ENCODE results near the gene LMOD2. TPM values are rescaled to one million over a fixed set of nuclear protein-coding genes. Genes with fewer than 3 reads are reported as not detected.
A peak's percentile ranks its signal among the peaks of the same experiment; 100 is the strongest.

Gene LMOD2
- total RNA-seq, 1 experiment from 2014 or later, result not detected

DNA sequence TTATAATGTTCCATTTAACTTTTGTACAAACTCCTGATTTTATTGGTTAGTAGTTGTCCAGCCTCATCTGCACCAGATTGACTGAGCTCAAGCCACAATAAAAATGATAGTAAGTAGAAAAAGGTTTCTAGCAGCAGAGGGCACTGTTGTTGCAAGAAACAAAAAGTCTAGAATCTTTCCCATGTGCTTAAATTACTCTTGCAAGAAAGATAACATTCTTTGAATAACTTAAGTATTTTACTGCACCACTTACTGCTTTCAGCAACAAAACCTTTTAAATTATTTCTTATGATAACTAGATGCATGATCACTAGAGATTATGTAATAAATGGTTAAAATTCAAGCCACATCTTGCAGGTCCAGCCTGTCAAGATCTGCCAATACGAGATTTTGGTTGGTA, 27.0 kb downstream of the LMOD2 start:
- H3K27ac ChIP-seq (ENCODE audit: low read length), result no peak overlapping the region
- TF ChIP-seq POLR2AphosphoS5 (IDR thresholded peaks at IDR 0.05; ENCODE audit: low read depth, low read length) (no peak), TCF7L2 (IDR thresholded peaks at IDR 0.05; ENCODE audit: low read depth, low read length) (no peak)
- TF ChIP-seq, protein P1, sequence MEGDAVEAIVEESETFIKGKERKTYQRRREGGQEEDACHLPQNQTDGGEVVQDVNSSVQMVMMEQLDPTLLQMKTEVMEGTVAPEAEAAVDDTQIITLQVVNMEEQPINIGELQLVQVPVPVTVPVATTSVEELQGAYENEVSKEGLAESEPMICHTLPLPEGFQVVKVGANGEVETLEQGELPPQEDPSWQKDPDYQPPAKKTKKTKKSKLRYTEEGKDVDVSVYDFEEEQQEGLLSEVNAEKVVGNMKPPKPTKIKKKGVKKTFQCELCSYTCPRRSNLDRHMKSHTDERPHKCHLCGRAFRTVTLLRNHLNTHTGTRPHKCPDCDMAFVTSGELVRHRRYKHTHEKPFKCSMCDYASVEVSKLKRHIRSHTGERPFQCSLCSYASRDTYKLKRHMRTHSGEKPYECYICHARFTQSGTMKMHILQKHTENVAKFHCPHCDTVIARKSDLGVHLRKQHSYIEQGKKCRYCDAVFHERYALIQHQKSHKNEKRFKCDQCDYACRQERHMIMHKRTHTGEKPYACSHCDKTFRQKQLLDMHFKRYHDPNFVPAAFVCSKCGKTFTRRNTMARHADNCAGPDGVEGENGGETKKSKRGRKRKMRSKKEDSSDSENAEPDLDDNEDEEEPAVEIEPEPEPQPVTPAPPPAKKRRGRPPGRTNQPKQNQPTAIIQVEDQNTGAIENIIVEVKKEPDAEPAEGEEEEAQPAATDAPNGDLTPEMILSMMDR (IDR thresholded peaks at IDR 0.05), result peak; percentile 63; the same call in 1 of the 2 replicates
- DNase-seq (ENCODE audit: low read depth, low spot score) (peak; percentile 35), ATAC-seq (peak; percentile 80)
- in situ Hi-C loops (cut with HindIII; ENCODE audit: low pct_unique_long_range_greater_than_20kb, low sequenced_read_pairs), result no loop called here
- no peaks in the 10 kb centered on the region for H3K4me1 ChIP-seq (ENCODE audit: control insufficient read depth, insufficient read depth, low read length)
- H3K27me3 ChIP-seq (ENCODE audit: control insufficient read depth, insufficient read depth, low read length), result no peaks in the 10 kb centered on the region
- no TSS peak for BruUV-seq (replicated peaks)
- ChIA-PET CTCF (interaction anchor here (0.6 to 1.4 kb wide), 4 partner anchors 19 to 190 kb away, joined by 3 to 8 read pairs (median 4); no protein-coding TSS in a partner anchor), POLR2A (no interaction called here)
- peaks cover 12% of the 10 kb centered on the region for H3K36me3 ChIP-seq (ENCODE audit: control insufficient read depth, insufficient read depth, low read length)
- H3K4me3 ChIP-seq (ENCODE audit: low read depth in 2 of 2, low read length in 2 of 2), result no peak overlapping the region
- intact Hi-C loops (cut with micrococcal nuclease; ENCODE audit: unreplicated experiment), result loop anchor here (2.0 kb wide), 1 partner anchor 182 kb away; no protein-coding TSS in a partner anchor
- no peaks in the 10 kb centered on the region for H3K9me3 ChIP-seq (ENCODE audit: control insufficient read depth, insufficient read depth, low read depth, low read length)

DNA sequence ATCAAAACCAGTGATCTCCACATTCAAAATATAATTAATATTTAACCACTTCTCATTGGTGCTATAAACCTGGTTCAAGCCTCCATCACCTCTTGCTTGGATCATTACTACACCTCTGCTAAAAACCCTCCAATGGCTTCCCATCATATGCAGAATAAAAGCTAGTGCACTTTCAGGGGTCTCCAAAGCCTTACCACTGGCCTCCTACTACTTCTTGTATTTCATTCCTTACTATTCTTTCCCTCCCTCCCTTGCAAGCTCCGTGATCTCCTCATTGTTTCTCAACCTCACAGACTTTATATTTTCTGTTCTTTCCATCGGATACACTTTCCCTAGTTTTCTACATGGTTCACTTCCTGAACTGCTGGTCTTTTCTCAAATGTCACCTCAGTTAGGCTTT, 31.5 kb downstream of the LMOD2 start:
- Histone ChIP-seq H3K27ac (ENCODE audit: low read length) (no peak overlapping the region), H3K4me1 (ENCODE audit: control insufficient read depth, insufficient read depth, low read length) (no peaks in the 10 kb centered on the region), H3K4me3 (ENCODE audit: low read depth in 2 of 2, low read length in 2 of 2) (no peak overlapping the region), H3K36me3 (ENCODE audit: control insufficient read depth, insufficient read depth, low read length) (peaks cover 23% of the 10 kb centered on the region), H3K27me3 (ENCODE audit: control insufficient read depth, insufficient read depth, low read length) (no peaks in the 10 kb centered on the region), H3K9me3 (ENCODE audit: control insufficient read depth, insufficient read depth, low read depth, low read length) (no peaks in the 10 kb centered on the region)
- DNase-seq (ENCODE audit: low read depth, low spot score), result no peak
- TF ChIP-seq POLR2AphosphoS5 (IDR thresholded peaks at IDR 0.05; ENCODE audit: low read depth, low read length) (no peak), SIN3A (IDR thresholded peaks at IDR 0.05; ENCODE audit: borderline replicate concordance, insufficient read depth, low read depth, low read length) (no peak), TCF7L2 (IDR thresholded peaks at IDR 0.05; ENCODE audit: low read depth, low read length) (no peak), REST (IDR thresholded peaks at IDR 0.05; ENCODE audit: insufficient read depth in 1 of 2, low read depth in 2 of 2, low read length in 1 of 2) (no peak)
- TF ChIP-seq, protein P1 (IDR thresholded peaks at IDR 0.05), result no peak
- POLR2A ChIA-PET, result no interaction called here
- in situ Hi-C loops (cut with HindIII; ENCODE audit: low pct_unique_long_range_greater_than_20kb, low sequenced_read_pairs), result no loop called here
- CTCF ChIA-PET, result no interaction called here
- ATAC-seq, result no peak
- BruUV-seq (replicated peaks), result no TSS peak
- intact Hi-C loops (cut with micrococcal nuclease; ENCODE audit: unreplicated experiment), result no loop called here

Measured in Panc1 (cell line).